HG02870 (cell line): ENCODE measurements around the gene CDH23.

Experiments
- ATAC-seq: cut with Tn5 transposase; IDR thresholded peaks from one replicate; pipeline ENCODE4 v1.9.1; 2021; ENCODE audit warnings: mild to moderate bottlenecking, moderate library complexity; ENCODE audit not compliant: unreplicated experiment

Gene CDH23

DNA sequence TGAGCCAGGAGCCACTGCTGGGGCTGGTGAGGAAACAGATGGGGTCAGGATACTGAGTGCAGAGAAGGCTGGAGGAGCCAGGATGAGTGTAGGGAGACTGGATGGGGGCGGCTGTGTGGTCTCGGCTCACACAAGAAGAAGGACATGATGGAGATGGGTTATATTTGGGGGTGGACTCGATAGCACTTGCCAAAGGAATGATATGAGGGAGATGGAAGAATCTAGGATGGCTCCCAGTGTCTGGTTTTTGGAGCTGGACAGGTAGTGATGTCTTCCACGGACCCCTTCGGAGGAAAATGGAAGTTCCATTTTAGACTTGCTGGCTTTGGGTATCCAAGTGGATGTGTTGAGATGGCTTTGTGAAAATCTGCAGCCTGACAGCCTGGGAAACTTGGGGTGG, 83.9 kb downstream of the CDH23 start:
- no peak for ATAC-seq

DNA sequence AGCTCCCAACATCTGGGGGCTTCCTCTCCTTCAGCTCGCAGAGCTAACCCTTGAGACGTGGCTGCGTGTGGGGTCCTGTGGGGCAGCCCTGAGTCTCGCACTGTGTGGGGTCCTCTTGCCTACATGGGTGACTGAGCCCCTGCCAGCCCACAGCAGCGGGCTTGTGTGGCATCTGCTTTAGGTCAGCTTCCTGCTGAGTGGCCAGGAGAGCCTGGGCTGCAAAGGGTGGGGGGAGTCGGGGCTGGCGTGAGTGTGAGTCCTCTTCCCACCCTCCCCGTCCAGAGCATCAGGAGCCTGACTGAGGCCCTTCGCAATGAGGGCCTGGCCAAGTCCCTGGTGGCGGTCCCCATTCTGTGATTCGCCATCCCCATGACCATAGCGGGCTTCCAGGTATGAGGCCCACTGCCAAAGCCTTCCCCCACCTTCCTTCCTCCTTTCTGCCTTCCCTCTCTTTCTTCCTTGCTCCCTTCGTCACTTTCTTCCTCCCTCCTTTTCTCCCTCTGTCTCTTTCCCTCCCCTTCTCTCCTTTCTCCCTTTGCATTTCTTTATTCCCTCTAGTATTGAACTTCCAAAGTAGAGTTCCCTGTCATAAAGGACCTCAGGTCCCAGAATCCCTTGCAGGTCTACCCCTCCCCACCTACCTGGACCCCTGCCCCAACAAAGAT, 85.2 kb downstream of the CDH23 start:
- no peak for ATAC-seq

DNA sequence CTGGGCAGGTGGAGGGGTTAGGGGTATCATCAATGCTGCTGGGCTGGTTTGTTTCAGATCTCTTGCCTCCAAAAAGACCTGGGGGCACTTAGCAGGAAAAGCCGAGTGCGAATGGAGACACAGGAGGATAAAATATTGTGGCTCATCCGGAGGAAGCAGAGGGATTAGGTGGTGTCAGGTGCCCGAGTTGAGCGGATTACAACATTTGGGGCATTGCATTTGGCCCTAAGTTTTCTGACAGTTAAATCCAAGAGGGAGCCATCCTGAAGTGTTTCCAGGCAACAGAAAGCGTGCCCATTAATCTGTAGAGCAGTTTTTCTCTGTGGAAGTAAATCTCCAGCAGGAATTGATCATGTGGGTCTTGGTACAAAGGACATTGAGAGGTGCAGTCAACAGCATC, 85.9 kb downstream of the CDH23 start:
- ATAC-seq = no peak

DNA sequence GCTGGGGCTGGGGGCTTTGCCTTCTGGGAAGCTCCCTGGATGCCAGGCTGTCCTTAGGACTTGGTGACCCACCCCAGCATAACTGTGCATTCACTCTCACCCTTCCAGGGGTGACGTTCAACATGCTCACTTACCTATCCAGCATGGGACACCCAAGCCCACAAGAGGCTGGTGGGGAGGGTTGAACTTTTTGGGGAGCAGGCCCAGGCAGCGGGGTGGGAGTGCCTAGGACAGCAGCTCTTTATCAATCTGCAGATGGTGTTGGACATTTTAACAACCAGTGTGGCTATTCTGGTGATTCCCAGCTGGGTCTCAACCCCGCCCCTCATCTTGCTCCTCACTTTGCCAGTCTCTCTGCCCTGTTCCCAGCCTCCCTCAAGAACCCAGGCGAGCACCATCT, 86.4 kb downstream of the CDH23 start:
- no peak for ATAC-seq

DNA sequence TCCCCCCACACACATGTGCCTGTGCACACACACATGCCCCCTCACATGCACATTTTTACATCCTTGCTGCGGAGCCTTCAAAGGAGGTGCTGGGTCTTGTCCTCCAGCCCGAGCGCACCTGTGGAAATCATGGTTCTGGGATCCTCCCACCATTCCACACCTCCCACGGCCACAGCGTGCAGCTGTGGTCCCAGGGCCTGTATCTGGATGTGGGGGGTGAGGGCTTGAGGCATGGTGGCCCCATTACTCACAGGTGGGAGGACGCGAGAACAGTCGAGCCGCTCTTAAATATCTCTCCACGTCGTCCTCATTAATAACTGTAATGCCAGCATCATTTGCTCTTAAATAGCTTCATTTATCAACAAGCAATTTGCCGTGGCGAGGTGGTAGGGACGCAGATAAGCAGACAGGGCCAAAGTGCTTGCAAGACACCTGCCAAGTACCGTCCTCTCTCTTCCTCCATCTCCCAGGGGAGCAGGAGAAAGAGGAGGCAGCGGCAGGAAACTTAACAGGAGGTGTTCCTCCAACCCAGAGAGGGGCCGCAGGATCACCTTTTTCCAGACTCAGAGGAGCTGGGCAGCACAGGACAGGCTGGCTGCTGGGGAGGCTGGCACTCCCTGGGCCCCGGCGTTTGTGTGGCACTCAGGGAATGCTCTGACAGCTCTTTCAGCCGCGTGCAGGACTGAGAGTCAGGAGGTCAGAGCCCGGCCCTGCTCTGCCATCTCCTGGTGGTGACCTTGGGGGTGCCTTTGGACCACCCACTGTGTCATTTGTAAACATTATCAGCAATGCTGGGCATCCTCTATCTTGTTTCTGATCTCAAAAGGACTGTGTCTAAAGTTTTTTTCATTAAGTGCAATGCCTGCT, 87.4 kb downstream of the CDH23 start:
- no peak for ATAC-seq

DNA sequence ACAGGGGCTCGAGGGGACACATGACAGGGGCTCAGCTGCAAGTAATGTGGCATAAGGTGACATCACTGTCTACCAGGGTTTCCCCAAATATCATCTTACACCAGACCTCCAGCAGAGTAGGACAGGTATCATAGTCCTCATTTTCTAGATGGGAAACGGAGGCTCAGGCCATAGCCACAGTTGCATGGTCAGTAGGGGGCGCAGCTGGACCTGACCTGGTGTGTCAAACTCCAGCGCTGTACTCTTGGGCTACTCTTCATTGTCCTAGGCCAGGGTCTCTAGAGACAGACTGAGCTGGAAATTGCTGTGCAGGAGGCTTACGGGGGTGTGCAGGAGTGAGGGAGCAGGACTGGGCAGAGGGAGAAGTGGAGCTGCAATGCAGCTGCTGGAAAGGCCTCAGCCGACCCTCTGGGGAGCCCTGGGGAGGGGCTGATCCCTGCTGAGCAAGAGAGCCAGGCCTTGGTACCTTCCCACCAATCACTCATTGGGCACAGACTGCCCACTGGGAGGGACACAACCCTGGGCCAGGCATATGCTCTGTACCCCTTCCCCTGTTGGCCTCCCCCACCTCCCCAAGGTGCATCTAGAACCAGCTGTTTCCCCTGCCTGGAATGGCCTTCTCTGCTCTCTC, 89.9 kb downstream of the CDH23 start:
- ATAC-seq = no peak

DNA sequence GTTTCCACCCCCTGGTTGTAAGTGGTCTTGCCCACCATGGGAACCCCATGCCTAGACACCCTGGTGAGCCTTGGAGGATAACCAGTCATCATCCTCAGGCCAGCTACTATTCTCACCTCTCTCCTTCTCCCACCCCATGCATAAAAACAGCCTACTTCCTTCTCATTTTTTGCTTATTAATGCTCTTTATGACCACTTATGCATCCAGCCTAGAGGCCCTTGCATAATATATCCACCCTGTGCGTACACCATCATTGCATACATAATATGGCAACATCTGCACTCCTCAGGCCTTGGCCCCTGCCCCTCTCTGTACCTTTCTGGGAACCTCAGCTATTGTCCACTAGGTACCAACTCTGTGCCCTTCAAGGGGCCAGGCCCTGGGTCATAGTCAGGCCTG, 91.0 kb downstream of the CDH23 start:
- no peak for ATAC-seq

DNA sequence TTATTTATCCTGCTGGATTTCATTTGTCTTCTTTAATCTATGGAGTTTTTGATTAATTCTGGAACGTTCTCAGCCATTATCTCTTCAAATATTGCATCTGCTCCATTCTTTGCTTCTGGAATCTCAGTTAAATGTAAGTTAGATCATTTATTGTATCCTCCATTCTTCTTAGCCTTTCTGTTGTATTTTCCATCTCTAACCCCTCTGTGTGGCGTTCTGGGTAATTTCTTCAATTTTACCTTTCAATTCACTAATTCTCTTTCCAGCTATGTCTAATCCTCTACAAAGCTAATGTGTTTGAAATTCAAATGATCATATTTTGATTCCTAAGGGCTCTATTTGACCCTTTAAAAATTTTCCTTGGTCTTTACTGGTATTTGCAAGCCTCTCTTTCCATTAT, 92.4 kb downstream of the CDH23 start:
- no peak for ATAC-seq

DNA sequence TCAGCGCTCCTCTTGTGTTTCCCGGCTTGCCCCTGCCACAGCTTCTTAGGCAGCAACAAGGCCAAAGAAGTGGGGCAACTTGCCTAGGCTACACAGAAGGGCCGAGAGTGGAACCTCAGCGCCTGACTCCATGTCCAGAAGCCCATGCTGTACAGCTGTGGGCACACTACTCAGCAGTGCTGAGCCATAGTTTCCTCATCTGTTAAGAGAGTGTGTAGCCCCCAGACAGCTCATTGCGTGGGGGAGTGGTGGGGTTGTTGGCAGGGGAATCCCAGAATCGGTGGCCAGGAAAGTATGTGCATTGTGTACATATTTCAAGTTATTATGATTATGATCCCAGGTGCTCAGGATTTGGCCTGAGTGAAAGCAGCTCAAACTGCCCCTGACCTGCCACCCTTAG, 96.2 kb downstream of the CDH23 start:
- ATAC-seq = no peak

DNA sequence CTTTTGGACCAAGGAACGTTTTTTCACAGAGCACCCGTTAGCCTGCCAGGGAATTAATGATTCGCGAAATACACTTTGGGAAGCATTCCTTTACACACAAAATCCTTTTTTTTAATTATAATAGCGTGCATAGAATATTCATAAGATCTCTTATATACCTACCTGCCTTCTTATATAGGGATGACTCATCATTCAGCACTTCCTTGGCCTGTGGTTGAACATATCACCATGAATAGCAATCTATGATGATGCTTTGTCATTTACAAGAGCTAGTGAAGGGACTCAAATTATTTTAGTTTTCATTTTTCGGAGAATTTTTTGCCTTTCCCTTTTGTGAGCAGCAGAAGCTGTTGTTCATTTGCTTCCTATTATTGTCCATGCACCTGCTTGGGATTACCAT, 97.0 kb downstream of the CDH23 start:
- ATAC-seq = no peak

DNA sequence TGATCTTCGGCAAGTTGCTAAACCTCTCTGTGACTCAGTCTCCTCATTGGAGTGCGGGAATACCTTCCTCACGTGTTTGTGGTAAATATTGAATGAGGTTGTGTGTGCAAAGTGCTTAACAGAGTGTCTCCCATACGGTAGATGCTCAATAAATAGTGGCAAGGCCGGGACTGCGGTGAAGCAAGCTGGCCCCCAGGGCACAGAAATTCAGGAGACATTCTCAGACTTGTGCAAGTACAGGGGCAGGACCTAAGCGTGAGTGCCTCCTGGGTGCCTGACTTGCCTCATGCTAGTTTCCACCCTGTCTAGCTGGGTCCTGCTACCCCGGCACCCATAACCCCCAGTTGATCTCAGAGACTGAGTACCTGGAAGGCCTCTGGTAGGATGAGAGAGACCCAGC, 97.8 kb downstream of the CDH23 start:
- no peak for ATAC-seq

DNA sequence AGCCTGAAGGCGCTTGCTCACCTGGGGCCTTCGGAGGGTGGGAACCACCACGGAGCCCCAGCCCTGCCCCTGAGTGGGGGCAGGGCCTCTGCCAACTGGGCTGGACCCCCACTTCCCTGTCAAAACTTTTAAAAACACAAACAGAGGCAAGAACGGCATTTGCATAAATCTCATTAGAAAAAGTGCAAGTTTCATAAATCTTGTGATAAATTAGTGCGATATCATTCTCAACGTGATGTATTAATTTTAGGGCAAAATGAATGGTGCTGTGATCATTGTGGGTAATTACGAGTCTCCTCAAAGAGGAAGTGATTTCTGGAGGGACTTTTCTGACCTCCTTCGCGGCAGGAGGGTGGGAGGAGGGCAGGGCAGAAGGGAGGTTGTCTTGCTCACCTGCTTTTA, 98.3 kb downstream of the CDH23 start:
- no peak for ATAC-seq

DNA sequence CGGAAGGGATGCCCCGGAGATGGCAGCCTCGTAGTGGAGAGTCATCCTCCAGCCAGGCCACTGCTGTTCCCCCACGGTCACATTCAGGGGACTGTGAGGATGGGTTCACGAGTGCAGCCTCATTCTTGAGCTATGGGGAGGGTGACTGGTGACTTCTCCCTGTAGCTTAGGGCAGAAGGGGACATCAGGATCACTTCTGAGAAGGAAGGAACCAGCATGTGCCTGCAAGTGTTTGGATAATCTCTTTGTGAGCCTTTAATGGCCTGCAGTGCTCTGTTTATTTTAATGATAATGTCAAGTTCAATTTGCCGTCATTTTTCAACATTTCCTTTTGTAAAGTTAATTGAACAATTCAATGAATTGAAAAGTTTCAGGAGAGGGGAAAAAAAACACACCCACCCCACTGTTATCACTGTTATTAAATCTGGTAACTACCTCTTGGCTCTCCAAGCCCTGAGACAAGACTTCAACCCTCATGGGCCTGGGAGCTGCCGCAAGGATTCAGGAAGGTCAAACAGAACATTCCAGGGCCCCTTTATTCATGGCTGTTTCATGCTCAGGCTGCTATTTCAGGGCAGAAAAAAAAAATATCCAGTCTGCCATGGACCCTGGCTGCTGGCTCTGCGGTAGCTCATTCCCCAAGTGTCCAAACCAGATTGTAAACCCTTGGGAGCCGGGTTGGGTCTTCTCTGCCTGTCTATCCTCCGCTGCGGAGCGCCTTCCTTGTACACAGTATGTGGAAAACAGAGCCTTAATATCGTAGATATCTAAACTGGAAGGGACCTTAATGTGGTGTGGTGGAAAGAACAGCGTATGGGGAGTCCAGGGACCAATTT, 100.4 kb downstream of the CDH23 start:
- no peak for ATAC-seq

DNA sequence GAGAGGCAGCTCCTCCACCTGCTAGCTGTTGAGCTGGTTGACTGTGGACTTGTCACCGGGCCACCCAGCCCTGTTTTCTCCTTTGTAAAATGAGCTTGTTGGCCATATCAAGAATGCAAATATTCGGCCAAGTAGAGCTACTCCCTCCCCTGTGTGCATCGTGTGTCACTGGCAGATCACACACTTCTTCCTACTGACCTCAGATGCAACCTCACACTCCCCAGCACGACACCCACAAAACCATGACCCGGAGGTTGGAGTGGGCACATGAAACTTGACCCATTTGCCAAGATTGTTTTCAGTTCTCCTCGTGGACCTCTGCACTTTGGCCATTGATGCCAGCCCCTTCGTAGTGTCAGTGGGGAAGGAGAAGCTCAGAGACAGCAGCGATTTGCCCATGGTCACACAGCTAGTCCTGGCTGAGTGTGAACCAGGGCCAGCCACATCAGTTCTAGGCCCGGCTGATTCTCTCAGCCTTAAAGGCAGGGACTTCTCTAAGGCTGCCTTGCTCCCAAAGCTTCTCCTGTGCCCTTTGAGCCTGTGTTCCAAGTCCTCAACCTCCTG, 101.1 kb downstream of the CDH23 start:
- ATAC-seq = no peak

DNA sequence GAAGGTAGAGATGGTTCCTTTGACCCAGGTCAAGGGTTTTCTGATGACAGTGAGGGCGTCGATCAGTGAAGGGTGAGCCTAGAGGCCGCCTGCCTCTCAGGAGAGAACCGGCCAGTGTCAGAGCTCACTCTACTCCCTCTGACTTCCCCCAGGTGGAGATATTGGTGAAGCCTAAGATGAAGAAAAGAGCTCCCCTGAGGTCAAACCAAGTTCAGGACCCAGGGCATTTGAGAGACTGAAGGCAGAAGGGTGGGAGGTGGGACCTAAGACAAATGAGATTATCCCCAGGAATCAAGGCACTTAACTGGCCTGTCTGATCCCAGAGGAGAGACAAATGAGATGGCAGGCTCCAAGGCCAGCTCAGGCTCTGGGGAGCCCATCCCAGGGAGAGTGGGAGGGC, 104.7 kb downstream of the CDH23 start:
- no peak for ATAC-seq

DNA sequence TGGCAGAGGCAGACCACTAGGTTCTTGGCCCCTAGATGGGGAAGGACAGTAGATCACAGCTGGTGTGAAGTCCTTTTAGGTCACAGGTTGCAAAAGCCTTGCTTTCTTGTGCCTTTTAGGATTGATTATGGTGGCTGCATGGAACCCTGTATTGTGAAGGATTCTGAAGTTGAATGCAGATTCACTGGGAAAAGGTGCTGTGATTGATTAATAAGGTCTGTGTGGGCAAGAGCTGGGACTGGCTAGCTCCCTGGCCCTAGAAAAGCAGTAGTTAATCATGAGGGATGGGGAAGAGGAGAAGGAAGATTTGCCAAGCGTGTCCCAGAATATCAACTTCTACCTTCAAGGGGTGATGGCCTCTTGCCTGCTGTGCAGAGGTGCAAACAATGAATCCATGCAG, 105.5 kb downstream of the CDH23 start:
- no peak for ATAC-seq

DNA sequence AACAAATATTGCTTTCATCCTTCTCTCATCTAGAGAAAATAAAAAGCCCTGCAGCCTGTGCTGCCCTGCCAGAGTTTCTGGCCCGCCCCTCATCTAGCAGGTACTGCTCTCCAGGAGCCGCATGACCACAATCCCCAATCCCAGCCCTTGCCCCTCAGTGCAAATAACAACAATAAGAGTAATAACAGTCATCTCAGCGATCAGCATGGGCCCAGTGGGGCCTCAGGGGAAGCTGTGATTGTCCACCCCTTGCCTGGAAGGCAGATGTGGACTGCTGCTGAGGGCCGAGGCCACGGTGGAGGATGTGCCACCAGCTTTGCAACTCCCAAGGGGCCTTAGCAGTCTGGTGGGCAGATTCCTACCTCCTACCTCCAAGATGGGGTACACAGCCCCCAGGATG, 106.1 kb downstream of the CDH23 start:
- ATAC-seq = no peak

DNA sequence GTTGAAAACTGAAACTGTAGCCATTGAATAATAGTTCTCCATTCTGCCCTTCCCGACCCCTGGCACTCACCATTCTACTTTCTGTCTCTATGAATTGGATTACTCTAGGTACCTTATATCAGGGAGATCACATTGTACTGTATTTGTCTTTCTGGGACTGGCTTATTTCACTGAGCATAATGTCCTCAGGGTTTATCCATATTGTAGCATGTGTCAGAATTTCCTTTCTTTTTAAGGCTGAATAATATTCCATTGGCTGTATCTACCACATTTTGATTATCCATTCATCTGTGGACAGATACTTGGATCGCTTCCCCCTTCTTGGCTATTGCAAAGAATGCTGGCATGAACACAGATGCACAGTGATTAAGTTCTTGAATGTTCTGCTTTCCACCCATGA, 107.4 kb downstream of the CDH23 start:
- no peak for ATAC-seq

DNA sequence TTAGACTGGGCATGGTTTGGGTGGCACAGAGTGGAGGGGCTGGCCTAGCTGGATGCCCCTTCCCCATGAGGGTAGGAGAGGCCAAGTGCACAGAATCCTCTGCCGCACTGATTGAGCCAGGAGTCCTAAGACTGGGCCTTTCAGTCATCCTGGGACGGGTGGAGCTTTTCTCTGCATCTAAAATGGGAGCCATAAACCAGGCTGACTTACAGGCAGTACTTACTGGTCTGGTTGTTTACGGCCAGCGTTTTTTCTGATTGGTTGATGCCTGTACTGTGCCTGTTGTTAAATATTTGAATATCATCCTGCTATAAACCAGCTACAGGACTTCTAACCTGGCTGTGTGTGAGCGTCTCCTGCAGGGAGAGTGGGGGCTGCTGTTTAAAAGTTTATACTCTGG, 107.8 kb downstream of the CDH23 start:
- ATAC-seq = no peak

DNA sequence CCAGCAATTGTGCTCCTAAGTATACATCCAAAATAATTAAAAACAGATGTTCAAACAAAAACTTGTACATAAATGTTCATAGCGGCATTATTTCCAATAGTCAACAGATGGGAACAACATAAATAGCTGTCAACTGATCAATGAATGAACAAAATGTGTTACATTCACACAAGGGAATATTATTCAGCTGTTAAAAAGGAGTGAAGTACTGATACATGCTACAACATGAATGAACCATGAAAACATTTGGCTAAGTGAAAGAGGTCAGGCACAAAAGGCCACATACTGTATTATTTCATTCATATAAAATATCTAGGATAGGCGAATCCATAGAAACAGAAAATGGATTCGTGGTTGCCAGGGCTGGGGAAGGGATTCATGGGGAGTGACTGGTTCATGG, 109.1 kb downstream of the CDH23 start:
- no peak for ATAC-seq

DNA sequence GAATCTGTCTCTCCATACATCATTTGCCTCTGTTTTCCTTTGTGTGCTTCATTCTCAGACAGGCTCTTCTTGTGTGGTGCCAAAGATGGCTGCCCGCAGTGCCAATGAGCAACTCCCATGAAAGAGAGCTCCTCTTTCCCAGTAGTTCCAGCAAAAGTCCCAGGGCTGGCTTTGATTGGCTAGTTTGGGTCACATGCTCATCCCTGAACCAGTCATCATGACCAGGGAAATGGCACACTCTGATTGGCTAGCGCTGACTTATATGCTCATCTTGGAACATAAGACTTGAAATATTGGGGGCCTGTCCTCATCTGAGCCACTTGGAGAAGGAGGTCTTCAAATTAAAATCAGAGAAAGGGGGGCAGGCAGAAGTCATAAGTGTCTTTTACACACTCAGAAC, 112.7 kb downstream of the CDH23 start:
- no peak for ATAC-seq
